Stomach (tissue), 9 donors: Measurements from ENCODE around the gene CAPNS2. TPM values are rescaled to one million over a fixed set of nuclear protein-coding genes. Genes with fewer than 3 reads are reported as not detected.

ENCODE experiments used
- DNase-seq, 2 donors: peaks; one replicate each; pipeline versions ENCODE4 v3.0.0 to v3.0.0-alpha.2; 2013 to 2019
- H3K27ac ChIP-seq, 5 donors: fragments of 200-600 bp in 4 of 5; sonication (generic) in 4 of 5; one replicate each; pipeline ENCODE4 v1.5.1; 2013 to 2019; ENCODE audit warnings: mild to moderate bottlenecking in 1 of 5, moderate library complexity in 1 of 5
- H3K27me3 ChIP-seq, 3 donors: fragments of 200-600 bp; sonication (generic); one replicate each; pipeline ENCODE4 v1.5.1; 2017 to 2019; ENCODE audit warnings: mixed run types in 1 of 3
- H3K36me3 ChIP-seq, 4 donors: fragments of 200-600 bp; sonication (generic); 1 replicate in 3 of 4; 2 replicates in 1 of 4; pipeline ENCODE4 v1.5.1; 2016 to 2019
- H3K4me1 ChIP-seq, 4 donors: fragments of 200-600 bp; sonication (generic); one replicate each; pipeline ENCODE4 v1.5.1; 2016 to 2019
- H3K4me3 ChIP-seq, 4 donors: fragments of 200-600 bp; sonication (generic) in 3 of 4; one replicate each; pipeline ENCODE4 v1.5.1; 2016 to 2019; ENCODE audit warnings: mild to moderate bottlenecking in 1 of 4
- H3K9me3 ChIP-seq, 4 donors: fragments of 200-600 bp; sonication (generic); one replicate each; pipeline ENCODE4 v1.5.1; 2016 to 2019
- CTCF ChIP-seq, 7 experiments: fragments of 450-650 bp in 4 of 7; fragments of 200-600 bp in 3 of 7; sonication (generic) in 3 of 7; IDR thresholded peaks; one replicate each; pipeline ENCODE4 v1.5.1; 2016 to 2019; ENCODE audit warnings: antibody characterized with exemption in 7 of 7, control low read depth in 2 of 7, mild to moderate bottlenecking in 1 of 7
- EP300 ChIP-seq: sonication (generic); formaldehyde crosslinking; IDR thresholded peaks from one replicate; pipeline ENCODE4 v1.6.1; 2017; ENCODE audit warnings: antibody characterized with exemption
- POLR2A ChIP-seq, 4 donors: fragments of 450-650 bp; IDR thresholded peaks; one replicate each; pipeline ENCODE4 v1.6.1; 2016; ENCODE audit warnings: antibody characterized with exemption in 4 of 4, control low read depth in 2 of 4, mild to moderate bottlenecking in 1 of 4, moderate library complexity in 1 of 4
- POLR2AphosphoS5 ChIP-seq, 3 donors: sonication (generic); formaldehyde crosslinking; IDR thresholded peaks; one replicate each; pipeline ENCODE4 v1.6.1; 2016; ENCODE audit warnings: antibody characterized with exemption in 3 of 3
- WGBS, 5 donors: extraction: QIAGEN DNeasy Blood & Tissue Kit in 3 of 5; methylation state at CpG; one replicate each; pipeline versions ENCODE4 v1.1.5 to v1.1.7; 2013 to 2018; 5-methylcytosine and 5-hydroxymethylcytosine counted together
- intact Hi-C: fragments of 100-400 bp; cut with DNase I; formaldehyde crosslinking; loops from one replicate; pipeline ENCODE4 v1.15.1; 2023; ENCODE audit warnings: low total_unique reads
- polyA plus RNA-seq, 3 donors: library from polyadenylated mRNA; stranded (reverse); fragments of 200-250 nt; gene quantifications; one replicate each; pipeline ENCODE4 v1.2.3, GENCODE V29; 2013
- total RNA-seq, 5 donors: library from RNA; depleted of rRNA; stranded (reverse); fragments of >200 nt; gene quantifications; one replicate each; pipeline versions ENCODE4 v1.1.0 to v1.2.3, GENCODE V29; 2014 to 2016
- donor health status: healthy with polysubstance abuse.
- donor health status: Bipolar disorder and iron deficiency.
- donor health status: healthy.

CAPNS2 gene
- total and polyA plus RNA-seq, 8 donors, result 0.73 to 44.2 TPM; not detected in 6

GRCh38 chr16:55565086-55565485 lies 1.4 kb upstream of the CAPNS2 start:
- H3K4me1 ChIP-seq, result peaks cover 0 to 31% (median 9%) of the 10 kb centered on the region in 4 donors
- no peak for DNase-seq
- H3K9me3 ChIP-seq, result no peaks in the 10 kb centered on the region
- H3K27ac ChIP-seq, result no peak overlapping the region
- H3K36me3 ChIP-seq, result no peaks in the 10 kb centered on the region
- no peak overlapping the region for H3K4me3 ChIP-seq
- 56 to 79% (median 69%) methylated on average over 1 of the region's 1 CpG for WGBS, 5 donors
- H3K27me3 ChIP-seq, result no peaks in the 10 kb centered on the region
- TF ChIP-seq CTCF (IDR thresholded peaks at IDR 0.05), result no peak
- no peak for TF ChIP-seq POLR2AphosphoS5 (IDR thresholded peaks at IDR 0.05)
- no peak for TF ChIP-seq EP300
- TF ChIP-seq POLR2A (IDR thresholded peaks at IDR 0.05), result no peak
- intact Hi-C loops, result no loop called here

GRCh38 chr16:55567382-55567781 lies 898 bp downstream of the CAPNS2 start:
- DNase-seq, result no peak
- H3K27ac ChIP-seq, result no peak overlapping the region
- H3K9me3 ChIP-seq, result no peaks in the 10 kb centered on the region
- H3K36me3 ChIP-seq, result no peaks in the 10 kb centered on the region
- no peak for TF ChIP-seq EP300
- no peak for TF ChIP-seq POLR2A (IDR thresholded peaks at IDR 0.05)
- TF ChIP-seq POLR2AphosphoS5 (IDR thresholded peaks at IDR 0.05), result no peak
- no peak for TF ChIP-seq CTCF (IDR thresholded peaks at IDR 0.05)
- H3K4me3 ChIP-seq, result no peak overlapping the region
- peaks cover 0 to 24% (median 6%) of the 10 kb centered on the region in 4 donors for H3K4me1 ChIP-seq
- 60 to 83% (median 67%) methylated on average over 3 of the region's 3 CpGs for WGBS, 5 donors
- no peaks in the 10 kb centered on the region for H3K27me3 ChIP-seq
- intact Hi-C loops, result no loop called here

GRCh38 chr16:55568207-55568606 lies 1.7 kb downstream of the CAPNS2 start:
- Histone ChIP-seq H3K9me3 (no peaks in the 10 kb centered on the region), H3K27ac (no peak overlapping the region), H3K4me1 (peaks cover 0 to 24% (median 6%) of the 10 kb centered on the region in 4 donors), H3K36me3 (no peaks in the 10 kb centered on the region), H3K4me3 (no peak overlapping the region), H3K27me3 (no peaks in the 10 kb centered on the region)
- intact Hi-C loops, result no loop called here
- TF ChIP-seq CTCF (IDR thresholded peaks at IDR 0.05) (no peak), POLR2A (IDR thresholded peaks at IDR 0.05) (no peak), EP300 (no peak), POLR2AphosphoS5 (IDR thresholded peaks at IDR 0.05) (no peak)
- DNase-seq, result no peak
- 63 to 71% (median 65%) methylated on average over 3 of the region's 3 CpGs for WGBS, 5 donors

GRCh38 chr16:55569025-55569424 lies 2.5 kb downstream of the CAPNS2 start:
- no peak overlapping the region for H3K27ac ChIP-seq
- DNase-seq, result peak in 1 of 2 donors; percentile 38
- WGBS, 5 donors, result 35 to 57% (median 51%) methylated on average over 1 of the region's 1 CpG
- H3K27me3 ChIP-seq, result no peaks in the 10 kb centered on the region
- H3K4me1 ChIP-seq, result peaks cover 0 to 24% (median 6%) of the 10 kb centered on the region in 4 donors
- intact Hi-C loops, result no loop called here
- TF ChIP-seq POLR2A (IDR thresholded peaks at IDR 0.05) (no peak), CTCF (IDR thresholded peaks at IDR 0.05) (no peak), EP300 (no peak), POLR2AphosphoS5 (IDR thresholded peaks at IDR 0.05) (no peak)
- no peaks in the 10 kb centered on the region for H3K36me3 ChIP-seq
- no peak overlapping the region for H3K4me3 ChIP-seq
- no peaks in the 10 kb centered on the region for H3K9me3 ChIP-seq
